Activated T-cell treated with anti-CD3 and anti-CD28 coated beads, Interleukin-2, amount 50 U/mL, for 72 hours (primary cell): ENCODE results near the gene FAM13B. TPM values are rescaled to one million over a fixed set of nuclear protein-coding genes. Genes with fewer than 3 reads are reported as not detected.

ENCODE experiments used
- ATAC-seq, 2 donors: fragments of 150-1000 bp; cut with Tn5 transposase; replicated peaks in 1 of 2; 2 replicates each; pipeline ENCODE4 v1.10.0; 2021; ENCODE audit warnings: moderate library complexity in 2 of 2, mild to moderate bottlenecking in 1 of 2
- DNase-seq, 2 donors: peaks; one replicate each; pipeline ENCODE4 v3.0.0; 2021 to 2022; ENCODE audit warnings: mixed read lengths in 1 of 2
- H3K27ac Mint-ChIP-seq: one replicate; pipeline ENCODE4 v1.8.0; 2022; ENCODE audit warnings: mild to moderate bottlenecking, moderate library complexity, mixed read lengths
- H3K27me3 Mint-ChIP-seq: one replicate; pipeline ENCODE4 v1.8.0; 2022; ENCODE audit warnings: low read depth, mixed read lengths
- H3K36me3 Mint-ChIP-seq, 2 donors: one replicate each; pipeline ENCODE4 v1.8.0; 2022; ENCODE audit warnings: mixed read lengths in 2 of 2, mild to moderate bottlenecking in 1 of 2; ENCODE audit not compliant: insufficient read depth in 2 of 2
- H3K4me1 Mint-ChIP-seq: one replicate; pipeline ENCODE4 v1.8.0; 2022; ENCODE audit warnings: low read depth, mixed read lengths
- H3K4me3 Mint-ChIP-seq, 2 donors: one replicate each; pipeline ENCODE4 v1.8.0; 2022; ENCODE audit warnings: mild to moderate bottlenecking in 2 of 2, mixed read lengths in 2 of 2, moderate library complexity in 2 of 2
- H3K9me3 Mint-ChIP-seq, 2 donors: one replicate each; pipeline ENCODE4 v1.8.0; 2022; ENCODE audit warnings: mixed read lengths in 2 of 2
- total RNA-seq, 2 donors: library from RNA; stranded (reverse); gene quantifications; one replicate each; pipeline ENCODE4 v1.2.3, GENCODE V29; 2022

The FAM13B gene
- total RNA-seq, 2 donors from 2014 or later = 19.3 to 20.5 TPM

DNA sequence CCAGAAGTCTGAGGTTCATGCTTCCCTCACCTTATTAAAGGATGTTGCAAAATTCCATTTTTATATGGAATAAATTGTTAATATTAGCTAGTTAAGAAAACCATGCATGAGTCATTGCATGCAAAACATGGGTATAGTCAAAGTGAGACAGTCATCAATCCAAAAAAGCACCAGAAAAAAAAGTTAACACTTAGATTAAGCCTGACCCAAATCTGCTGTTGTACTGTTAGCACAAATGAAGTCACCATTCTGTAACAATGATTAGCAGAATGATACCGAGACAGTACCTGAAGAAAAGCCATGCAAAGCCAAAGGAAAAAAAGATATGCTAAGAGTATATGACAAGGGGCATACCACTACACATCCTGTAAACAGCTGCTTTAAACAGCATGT is 94.1 kb downstream of the FAM13B start:
- ATAC-seq = peak; percentile 77 to 80
- peak overlapping the region; percentile 1 to 30 for H3K4me3 Mint-ChIP-seq

DNA sequence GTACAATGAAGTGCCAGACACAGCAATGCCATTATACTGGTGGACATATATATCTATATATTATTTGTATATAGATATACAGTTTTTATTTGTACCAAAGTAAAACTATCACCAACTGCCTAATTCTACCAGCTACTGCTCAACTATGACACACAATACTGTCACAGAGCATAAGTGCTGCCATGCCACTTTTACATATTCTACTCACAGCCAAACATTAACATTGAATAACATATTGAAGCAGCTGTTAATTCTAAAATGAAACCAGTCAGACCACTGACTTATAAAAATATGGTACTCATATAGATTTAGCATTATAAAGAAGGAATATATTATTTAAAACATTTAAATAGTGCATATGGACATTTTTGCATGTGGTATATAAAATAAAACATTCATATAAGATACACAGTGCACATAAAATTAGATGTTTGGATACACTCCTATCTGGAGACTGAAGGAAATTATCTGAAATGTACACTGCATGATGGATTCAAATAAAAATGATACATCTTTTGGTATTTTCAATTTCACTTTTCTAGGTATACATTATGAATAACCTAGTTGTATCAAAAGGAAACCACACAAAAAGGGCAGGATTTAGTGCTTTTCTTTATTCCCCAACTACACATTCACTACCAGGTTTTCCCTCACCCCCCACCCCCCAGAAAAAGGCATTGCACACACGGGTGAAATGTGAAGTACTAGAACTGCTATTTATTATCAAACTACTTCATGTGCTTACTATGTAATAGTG is 94.7 kb downstream of the FAM13B start:
- peaks cover 5 to 16% of the 10 kb centered on the region in 2 donors for H3K36me3 Mint-ChIP-seq
- ATAC-seq = peak; percentile 49 to 50
- no peak for DNase-seq
- H3K4me3 Mint-ChIP-seq = peak overlapping the region in 1 of 2 donors; percentile 25
- H3K9me3 Mint-ChIP-seq = no peaks in the 10 kb centered on the region
- H3K27me3 Mint-ChIP-seq = no peaks in the 10 kb centered on the region
- peaks cover 22% of the 10 kb centered on the region for H3K4me1 Mint-ChIP-seq
- peak overlapping the region; percentile 52 for H3K27ac Mint-ChIP-seq

More for the DNA sequence above, 94.1 kb downstream of the FAM13B start:
- DNase-seq = no peak
- Mint-ChIP-seq H3K9me3 (no peaks in the 10 kb centered on the region), H3K4me1 (peaks cover 22% of the 10 kb centered on the region), H3K36me3 (peaks cover 5 to 16% of the 10 kb centered on the region in 2 donors), H3K27ac (peak overlapping the region; percentile 76), H3K27me3 (no peaks in the 10 kb centered on the region)

DNA sequence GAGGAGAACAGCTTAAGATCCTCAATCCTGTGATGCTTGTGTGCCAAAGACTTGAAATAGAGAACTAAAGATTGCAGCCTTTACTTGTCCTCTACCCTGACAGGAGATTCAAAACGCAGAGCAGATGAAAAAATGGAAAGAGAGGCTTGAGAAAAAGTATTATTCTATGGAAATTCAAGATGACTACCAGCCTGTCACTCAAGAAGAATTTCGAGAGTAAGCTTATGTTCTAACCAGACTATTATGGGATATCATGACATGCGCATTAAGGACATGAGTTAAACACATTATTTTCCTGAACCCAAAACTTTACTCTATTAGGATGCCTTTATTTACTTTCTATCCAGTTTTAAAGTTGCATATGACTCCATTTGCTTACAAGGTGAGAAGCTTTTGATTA is 97.2 kb downstream of the FAM13B start:
- Mint-ChIP-seq H3K4me3 (peak overlapping the region in 1 of 2 donors; percentile 27), H3K36me3 (peaks cover 5% of the 10 kb centered on the region in 2 donors), H3K4me1 (peaks cover 22% of the 10 kb centered on the region), H3K27me3 (no peaks in the 10 kb centered on the region), H3K9me3 (no peaks in the 10 kb centered on the region), H3K27ac (peak overlapping the region; percentile 91)
- ATAC-seq (no peak), DNase-seq (no peak)

- ATAC-seq (peak; percentile 24 to 45), DNase-seq (no peak)
- Mint-ChIP-seq H3K36me3 (peaks cover 2 to 5% of the 10 kb centered on the region in 2 donors), H3K4me1 (peaks cover 22% of the 10 kb centered on the region), H3K9me3 (no peaks in the 10 kb centered on the region), H3K4me3 (peak overlapping the region in 1 of 2 donors; percentile 27), H3K27me3 (no peaks in the 10 kb centered on the region), H3K27ac (peak overlapping the region; percentile 91)
These were observed 97.7 kb downstream of the FAM13B start for GRCh38 chr5:137935190-137935589.

DNA sequence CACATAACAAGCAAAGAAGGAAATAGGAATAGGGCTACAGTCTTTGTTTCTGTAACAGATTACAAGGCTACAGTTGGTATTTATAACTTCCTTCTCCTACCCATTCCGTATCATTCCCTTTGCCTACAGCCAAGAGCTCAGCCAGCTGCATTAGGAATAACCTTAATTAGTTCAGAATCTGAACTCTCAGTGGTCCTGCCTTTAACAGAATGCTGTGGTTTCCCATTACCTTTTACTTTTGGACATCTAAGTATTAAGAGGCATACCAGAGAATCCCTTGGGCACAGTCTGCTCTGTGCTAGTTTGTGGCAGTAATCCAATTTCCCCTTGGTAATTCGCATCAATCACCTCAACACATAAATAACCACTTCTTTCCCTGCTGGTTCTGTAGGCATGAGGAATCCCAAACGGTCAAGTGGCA is 99.4 kb downstream of the FAM13B start:
- Mint-ChIP-seq H3K4me3 (no peak overlapping the region), H3K36me3 (peaks cover 0 to 2% of the 10 kb centered on the region in 2 donors), H3K27me3 (no peaks in the 10 kb centered on the region), H3K27ac (peak overlapping the region; percentile 22), H3K9me3 (no peaks in the 10 kb centered on the region), H3K4me1 (peaks cover 7% of the 10 kb centered on the region)
- DNase-seq (no peak), ATAC-seq (no peak)

- no peak for DNase-seq
- Mint-ChIP-seq H3K9me3 (no peaks in the 10 kb centered on the region), H3K27me3 (no peaks in the 10 kb centered on the region), H3K27ac (no peak overlapping the region), H3K36me3 (peaks cover 0 to 2% of the 10 kb centered on the region in 2 donors), H3K4me3 (no peak overlapping the region), H3K4me1 (peaks cover 7% of the 10 kb centered on the region)
- no peak for ATAC-seq
These were observed 100.1 kb downstream of the FAM13B start for GRCh38 chr5:137932800-137933199.

DNA sequence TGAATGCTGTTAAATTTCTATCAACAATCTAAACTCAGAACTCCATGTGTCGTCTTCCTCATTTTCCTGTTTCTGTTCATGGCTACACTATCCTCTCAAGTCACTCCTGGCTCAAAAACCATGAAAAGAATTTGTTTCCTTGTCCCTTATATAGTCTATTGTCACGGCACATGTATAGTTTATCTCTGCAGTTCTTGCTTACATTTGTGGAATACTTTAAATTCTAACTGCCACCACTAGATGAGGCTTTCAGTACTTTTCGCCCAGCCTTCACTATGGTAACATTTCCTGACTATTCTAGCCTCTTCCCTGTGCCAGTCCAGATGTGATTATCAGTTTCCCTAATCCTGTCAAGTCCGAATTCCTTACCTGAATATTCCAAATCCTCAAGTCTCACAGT is 109.0 kb downstream of the FAM13B start:
- Mint-ChIP-seq H3K27ac (no peak overlapping the region), H3K4me3 (no peak overlapping the region), H3K9me3 (no peaks in the 10 kb centered on the region), H3K27me3 (no peaks in the 10 kb centered on the region), H3K4me1 (no peaks in the 10 kb centered on the region), H3K36me3 (peaks cover 0 to 1% of the 10 kb centered on the region in 2 donors)
- DNase-seq = no peak
- ATAC-seq = no peak

GRCh38 chr5:137921931-137922330 is 110.9 kb downstream of the FAM13B start:
- Mint-ChIP-seq H3K4me1 (no peaks in the 10 kb centered on the region), H3K9me3 (peaks cover 2 to 4% of the 10 kb centered on the region in 2 donors), H3K36me3 (peaks cover under 1 to 5% of the 10 kb centered on the region in 2 donors), H3K27ac (no peak overlapping the region), H3K27me3 (peaks cover 7% of the 10 kb centered on the region), H3K4me3 (no peak overlapping the region)
- DNase-seq (no peak), ATAC-seq (no peak)

DNA sequence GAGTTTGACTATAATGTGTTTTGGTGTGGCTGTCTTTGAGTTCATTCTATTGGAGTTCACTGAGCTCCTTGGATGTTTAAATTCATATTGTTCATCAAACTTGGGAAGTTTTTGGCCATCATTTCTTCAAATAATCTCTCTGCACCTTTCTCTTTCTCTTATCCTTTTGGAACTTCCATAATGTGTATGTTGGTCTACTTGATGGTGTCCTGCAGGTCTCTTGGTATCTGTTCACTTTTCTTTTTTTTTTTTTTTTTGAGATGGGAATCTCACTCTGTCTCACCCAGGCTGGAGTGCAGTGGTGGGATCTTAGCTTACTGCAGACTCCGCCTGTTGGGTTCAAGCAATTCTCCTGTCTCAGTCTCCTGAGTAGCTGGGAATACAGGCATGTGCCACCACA is 116.0 kb downstream of the FAM13B start:
- peaks cover 8% of the 10 kb centered on the region for H3K27me3 Mint-ChIP-seq
- H3K4me1 Mint-ChIP-seq = no peaks in the 10 kb centered on the region
- no peak overlapping the region for H3K4me3 Mint-ChIP-seq
- H3K9me3 Mint-ChIP-seq = peaks cover 6 to 8% of the 10 kb centered on the region in 2 donors
- peaks cover 3 to 11% of the 10 kb centered on the region in 2 donors for H3K36me3 Mint-ChIP-seq
- ATAC-seq (no peak), DNase-seq (no peak)
- H3K27ac Mint-ChIP-seq = no peak overlapping the region

GRCh38 chr5:137914758-137915157 is 118.1 kb downstream of the FAM13B start:
- Mint-ChIP-seq H3K36me3 (peaks cover 3 to 11% of the 10 kb centered on the region in 2 donors), H3K27me3 (peaks cover 12% of the 10 kb centered on the region), H3K9me3 (peaks cover 6 to 8% of the 10 kb centered on the region in 2 donors), H3K27ac (no peak overlapping the region), H3K4me1 (no peaks in the 10 kb centered on the region), H3K4me3 (no peak overlapping the region)
- no peak for ATAC-seq
- DNase-seq = no peak

GRCh38 chr5:137902408-137903133 is 130.3 kb downstream of the FAM13B start:
- no peak overlapping the region for H3K27ac Mint-ChIP-seq
- DNase-seq (no peak), ATAC-seq (no peak)
- H3K9me3 Mint-ChIP-seq = no peaks in the 10 kb centered on the region
- H3K36me3 Mint-ChIP-seq = no peaks in the 10 kb centered on the region
- H3K4me3 Mint-ChIP-seq = no peak overlapping the region
- H3K27me3 Mint-ChIP-seq = peaks cover 6% of the 10 kb centered on the region
- H3K4me1 Mint-ChIP-seq = no peaks in the 10 kb centered on the region

DNA sequence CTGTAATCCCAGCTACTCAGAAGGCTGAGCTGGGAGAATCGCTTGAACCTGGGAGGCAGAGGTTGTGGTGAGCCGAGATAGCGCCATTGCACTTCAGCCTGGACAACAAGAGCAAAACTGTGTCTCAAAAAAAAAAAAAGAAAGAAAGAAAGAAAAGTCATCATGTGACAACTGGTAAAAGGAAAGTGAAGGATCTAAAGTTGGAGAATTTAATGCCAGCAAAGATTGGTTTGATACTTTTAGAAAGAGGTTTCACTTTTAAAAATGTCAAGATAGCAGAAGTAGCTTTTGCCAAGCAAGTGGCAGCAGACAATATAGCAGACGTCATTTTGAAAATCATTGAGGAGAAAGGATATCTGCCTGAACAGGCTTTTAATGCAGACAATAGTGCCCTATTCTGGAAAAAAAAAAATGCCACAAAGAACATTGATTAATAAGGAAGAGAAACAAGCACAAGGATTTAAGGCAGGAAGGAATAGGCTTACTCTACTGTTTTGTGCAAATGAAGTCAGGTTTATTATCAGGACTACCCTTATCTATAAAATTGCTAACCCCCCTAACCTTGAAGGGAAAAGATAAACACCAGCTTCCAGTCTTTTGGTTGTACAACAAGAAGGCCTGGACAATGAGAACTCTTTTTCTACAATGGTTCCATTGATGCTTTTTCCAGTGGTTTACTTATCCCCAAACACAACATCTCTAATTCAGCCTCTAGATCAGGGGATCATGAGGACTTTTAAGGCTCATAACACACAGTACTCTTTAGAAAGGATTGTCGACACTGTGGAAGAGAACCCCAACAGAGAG is 131.7 kb downstream of the FAM13B start:
- H3K9me3 Mint-ChIP-seq = no peaks in the 10 kb centered on the region
- no peak for ATAC-seq
- no peaks in the 10 kb centered on the region for H3K4me1 Mint-ChIP-seq
- no peak for DNase-seq
- H3K27ac Mint-ChIP-seq = no peak overlapping the region
- no peak overlapping the region for H3K4me3 Mint-ChIP-seq
- H3K36me3 Mint-ChIP-seq = no peaks in the 10 kb centered on the region
- peaks cover 6% of the 10 kb centered on the region for H3K27me3 Mint-ChIP-seq

DNA sequence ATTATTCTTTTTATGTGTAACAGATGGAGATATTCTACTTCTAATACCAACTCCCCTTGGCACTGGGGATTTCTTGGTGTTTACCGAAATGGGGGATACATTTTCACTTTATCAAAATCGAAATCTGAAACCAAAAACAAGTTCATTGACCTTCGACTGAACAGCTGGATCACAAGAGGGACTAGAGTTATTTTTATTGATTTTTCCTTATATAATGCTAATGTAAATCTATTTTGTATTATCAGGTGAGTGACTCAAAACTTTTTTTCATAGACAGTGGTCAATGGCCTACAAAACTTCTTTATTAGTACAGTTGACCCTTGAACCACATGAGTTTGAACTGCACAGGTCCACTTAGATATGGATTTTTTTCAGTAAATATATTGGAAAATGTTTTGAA is 133.4 kb downstream of the FAM13B start:
- ATAC-seq (no peak), DNase-seq (no peak)
- Mint-ChIP-seq H3K9me3 (no peaks in the 10 kb centered on the region), H3K27me3 (peaks cover 6% of the 10 kb centered on the region), H3K4me3 (no peak overlapping the region), H3K36me3 (no peaks in the 10 kb centered on the region), H3K27ac (no peak overlapping the region), H3K4me1 (no peaks in the 10 kb centered on the region)
